ENCODE measurements around the gene HNF1A.

Gene HNF1A

GRCh38 chr12:121017966-121018491 lies 39.7 kb downstream of the HNF1A start:
- H4K20me1 ChIP-seq (ENCODE audit: low read depth, low read length), result no peaks in the 10 kb centered on the region
- H3K9me2 ChIP-seq (replicated peaks; ENCODE audit: insufficient read depth, low read length), result no peaks in the 10 kb centered on the region
- H3K9ac ChIP-seq (ENCODE audit: low read length), result no peak overlapping the region
- H3K36me3 ChIP-seq (ENCODE audit: low read length), result no peaks in the 10 kb centered on the region
- no peaks in the 10 kb centered on the region for H3K27me3 ChIP-seq (ENCODE audit: low read length)
- TF ChIP-seq CTCF (IDR thresholded peaks at IDR 0.05; ENCODE audit: insufficient read depth, low read length, poor library complexity, severe bottlenecking), result no peak
- TF ChIP-seq EZH2phosphoT487 (conservative IDR thresholded peaks at IDR 0.05; ENCODE audit: low read length), result no peak
- H3K27ac ChIP-seq (ENCODE audit: low read depth, low read length), result no peak overlapping the region
- H2AFZ ChIP-seq (ENCODE audit: low read depth, low read length, severe bottlenecking), result no peak overlapping the region
- no peaks in the 10 kb centered on the region for H3F3A ChIP-seq (ENCODE audit: insufficient read depth)
- no peak overlapping the region for H3K4me3 ChIP-seq (ENCODE audit: insufficient read depth, low read length, poor library complexity, severe bottlenecking)
- H3K4me2 ChIP-seq (ENCODE audit: low read depth, low read length, poor library complexity, severe bottlenecking), result no peak overlapping the region
- peaks cover 13% of the 10 kb centered on the region for H3K79me2 ChIP-seq (ENCODE audit: insufficient read depth, low read length)
- no peaks in the 10 kb centered on the region for H3K9me3 ChIP-seq (ENCODE audit: insufficient read depth, low read length)

- Histone ChIP-seq H3F3A (ENCODE audit: insufficient read depth) (no peaks in the 10 kb centered on the region), H3K9ac (ENCODE audit: low read length) (no peak overlapping the region)
- no peak for TF ChIP-seq EZH2phosphoT487 (conservative IDR thresholded peaks at IDR 0.05; ENCODE audit: low read length)
- no peak for TF ChIP-seq CTCF (IDR thresholded peaks at IDR 0.05; ENCODE audit: insufficient read depth, low read length, poor library complexity, severe bottlenecking)
Measured at GRCh38 chr12:121018860-121019617, 40.7 kb downstream of the HNF1A start.

GRCh38 chr12:121021754-121022153 lies 43.4 kb downstream of the HNF1A start:
- H3K9me2 ChIP-seq (replicated peaks; ENCODE audit: insufficient read depth, low read length), result no peaks in the 10 kb centered on the region
- no peak overlapping the region for H3K4me2 ChIP-seq (ENCODE audit: low read depth, low read length, poor library complexity, severe bottlenecking)
- no peaks in the 10 kb centered on the region for H3K79me2 ChIP-seq (ENCODE audit: insufficient read depth, low read length)
- no peaks in the 10 kb centered on the region for H3F3A ChIP-seq (ENCODE audit: insufficient read depth)
- no peak for TF ChIP-seq EZH2phosphoT487 (conservative IDR thresholded peaks at IDR 0.05; ENCODE audit: low read length)
- no peak for TF ChIP-seq CTCF (IDR thresholded peaks at IDR 0.05; ENCODE audit: insufficient read depth, low read length, poor library complexity, severe bottlenecking)
- H3K27ac ChIP-seq (ENCODE audit: low read depth, low read length), result no peak overlapping the region
- H3K9me3 ChIP-seq (ENCODE audit: insufficient read depth, low read length), result no peaks in the 10 kb centered on the region
- H3K27me3 ChIP-seq (ENCODE audit: low read length), result no peaks in the 10 kb centered on the region
- H2AFZ ChIP-seq (ENCODE audit: low read depth, low read length, severe bottlenecking), result no peak overlapping the region
- no peaks in the 10 kb centered on the region for H4K20me1 ChIP-seq (ENCODE audit: low read depth, low read length)
- no peaks in the 10 kb centered on the region for H3K36me3 ChIP-seq (ENCODE audit: low read length)
- no peak overlapping the region for H3K4me3 ChIP-seq (ENCODE audit: insufficient read depth, low read length, poor library complexity, severe bottlenecking)
- H3K9ac ChIP-seq (ENCODE audit: low read length), result no peak overlapping the region

More at GRCh38 chr12:121018860-121019617, 40.7 kb downstream of the HNF1A start:
- no peak overlapping the region for H3K27ac ChIP-seq (ENCODE audit: low read depth, low read length)
- H2AFZ ChIP-seq (ENCODE audit: low read depth, low read length, severe bottlenecking), result no peak overlapping the region
- H3K4me2 ChIP-seq (ENCODE audit: low read depth, low read length, poor library complexity, severe bottlenecking), result no peak overlapping the region
- no peaks in the 10 kb centered on the region for H3K9me2 ChIP-seq (replicated peaks; ENCODE audit: insufficient read depth, low read length)
- no peaks in the 10 kb centered on the region for H3K27me3 ChIP-seq (ENCODE audit: low read length)
- H4K20me1 ChIP-seq (ENCODE audit: low read depth, low read length), result no peaks in the 10 kb centered on the region
- no peaks in the 10 kb centered on the region for H3K36me3 ChIP-seq (ENCODE audit: low read length)
- H3K9me3 ChIP-seq (ENCODE audit: insufficient read depth, low read length), result no peaks in the 10 kb centered on the region
- H3K79me2 ChIP-seq (ENCODE audit: insufficient read depth, low read length), result peaks cover 13% of the 10 kb centered on the region
- H3K4me3 ChIP-seq (ENCODE audit: insufficient read depth, low read length, poor library complexity, severe bottlenecking), result no peak overlapping the region
